Lower lobe of right lung (tissue), 2 donors: ENCODE data around the gene PXN. TPM values are rescaled to one million over a fixed set of nuclear protein-coding genes. Genes with fewer than 3 reads are reported as not detected.
"Not testable (repeated sequence)": the region's sequence is repeated elsewhere in the genome, so short reads cannot be mapped to it uniquely, and the experiment has no call there.

Source experiments
- ATAC-seq, 2 donors: fragments of 200-7000 bp; cut with Tn5 transposase; one replicate each; pipeline ENCODE4 v1.9.1; 2020 to 2022; ENCODE audit warnings: mild to moderate bottlenecking in 2 of 2, moderate library complexity in 2 of 2
- DNase-seq: peaks from one replicate; pipeline ENCODE4 v3.0.0-alpha.2; 2020
- H3K27ac ChIP-seq: fragments of 200-600 bp; one replicate; pipeline ENCODE4 v1.8.0; 2022
- H3K27me3 ChIP-seq: fragments of 200-600 bp; one replicate; pipeline ENCODE4 v1.8.0; 2022; ENCODE audit warnings: low read depth
- H3K36me3 ChIP-seq: fragments of 200-600 bp; one replicate; pipeline ENCODE4 v1.8.0; 2022; ENCODE audit warnings: mild to moderate bottlenecking
- H3K4me1 ChIP-seq: fragments of 200-600 bp; one replicate; pipeline ENCODE4 v1.8.0; 2022
- H3K4me3 ChIP-seq: fragments of 200-600 bp; one replicate; pipeline ENCODE4 v1.8.0; 2022; ENCODE audit warnings: mild to moderate bottlenecking
- H3K9me3 ChIP-seq: fragments of 200-600 bp; one replicate; pipeline ENCODE4 v1.8.0; 2022
- intact Hi-C: fragments of 100-400 bp; cut with DNase I; formaldehyde crosslinking; loops from one replicate; pipeline ENCODE4 v1.11.0; 2022
- total RNA-seq: library from RNA; stranded (reverse); fragmentation: NEBNext Ultra II Directional; extraction: Animal tissue kit (Norgen Biotek cat#: 25700); gene quantifications from one replicate; pipeline ENCODE4 v1.2.1, GENCODE V29; 2021
- TF ChIP-seq, protein P1 (sequence below): fragments of 200-600 bp; IDR thresholded peaks from one replicate; pipeline ENCODE4 v1.8.0; 2022; ENCODE audit warnings: antibody characterized with exemption, mild to moderate bottlenecking
- donor health status: DM: no; HTN: yes; CAD: no; lungs with severe emphysema.

PXN gene
- total RNA-seq, 1 donor from 2014 or later: 105 TPM

DNA sequence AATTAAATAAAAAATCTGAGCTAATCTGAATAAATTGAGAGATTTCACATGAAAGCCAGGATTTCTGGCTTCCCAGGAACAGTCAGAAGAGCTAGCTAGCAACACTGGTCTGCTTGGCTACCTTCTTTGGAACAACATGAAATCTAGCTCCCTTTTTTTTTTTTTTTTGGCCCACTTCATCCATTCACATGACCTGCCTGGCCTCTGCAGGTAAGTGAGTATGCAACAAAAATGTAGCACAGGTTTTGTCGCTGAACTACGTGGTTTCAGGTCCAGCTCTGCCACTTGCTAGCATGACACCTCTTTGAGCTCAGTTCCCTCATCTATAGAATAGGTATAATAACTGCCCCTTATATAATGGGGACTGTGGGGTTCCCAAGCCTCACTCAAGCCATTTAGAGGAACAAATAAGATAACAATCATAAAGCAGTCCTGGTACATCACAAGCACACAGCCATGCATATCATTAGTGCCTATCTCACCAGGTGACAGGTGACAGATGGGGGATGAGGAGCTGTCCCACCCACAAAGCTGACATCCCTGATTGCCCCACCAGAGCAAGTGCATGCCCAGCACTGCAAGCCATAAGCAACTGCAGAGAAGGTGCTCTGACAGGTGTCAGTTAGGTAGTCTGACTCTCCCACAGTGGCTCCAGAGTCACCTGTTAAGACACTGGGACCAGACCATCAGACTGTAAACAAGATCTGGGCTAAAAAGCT is 25.6 kb downstream of the PXN start:
- Histone ChIP-seq H3K9me3 (no peaks in the 10 kb centered on the region), H3K36me3 (peaks cover 8% of the 10 kb centered on the region), H3K27me3 (no peaks in the 10 kb centered on the region), H3K4me3 (no peak overlapping the region), H3K27ac (peak overlapping the region; percentile 88), H3K4me1 (peaks cover 96% of the 10 kb centered on the region)
- no peak for DNase-seq
- intact Hi-C loops: no loop called here
- ATAC-seq: no peak
- TF ChIP-seq, protein P1, sequence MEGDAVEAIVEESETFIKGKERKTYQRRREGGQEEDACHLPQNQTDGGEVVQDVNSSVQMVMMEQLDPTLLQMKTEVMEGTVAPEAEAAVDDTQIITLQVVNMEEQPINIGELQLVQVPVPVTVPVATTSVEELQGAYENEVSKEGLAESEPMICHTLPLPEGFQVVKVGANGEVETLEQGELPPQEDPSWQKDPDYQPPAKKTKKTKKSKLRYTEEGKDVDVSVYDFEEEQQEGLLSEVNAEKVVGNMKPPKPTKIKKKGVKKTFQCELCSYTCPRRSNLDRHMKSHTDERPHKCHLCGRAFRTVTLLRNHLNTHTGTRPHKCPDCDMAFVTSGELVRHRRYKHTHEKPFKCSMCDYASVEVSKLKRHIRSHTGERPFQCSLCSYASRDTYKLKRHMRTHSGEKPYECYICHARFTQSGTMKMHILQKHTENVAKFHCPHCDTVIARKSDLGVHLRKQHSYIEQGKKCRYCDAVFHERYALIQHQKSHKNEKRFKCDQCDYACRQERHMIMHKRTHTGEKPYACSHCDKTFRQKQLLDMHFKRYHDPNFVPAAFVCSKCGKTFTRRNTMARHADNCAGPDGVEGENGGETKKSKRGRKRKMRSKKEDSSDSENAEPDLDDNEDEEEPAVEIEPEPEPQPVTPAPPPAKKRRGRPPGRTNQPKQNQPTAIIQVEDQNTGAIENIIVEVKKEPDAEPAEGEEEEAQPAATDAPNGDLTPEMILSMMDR: no peak

- no peaks in the 10 kb centered on the region for H3K27me3 ChIP-seq
- intact Hi-C loops: no loop called here
- H3K4me3 ChIP-seq: no peak overlapping the region
- peaks cover 8% of the 10 kb centered on the region for H3K36me3 ChIP-seq
- DNase-seq (no peak), ATAC-seq (no peak)
- TF ChIP-seq, protein P1: no peak
- H3K27ac ChIP-seq: peak overlapping the region; percentile 88
- no peaks in the 10 kb centered on the region for H3K9me3 ChIP-seq
- peaks cover 100% of the 10 kb centered on the region for H3K4me1 ChIP-seq
Measured at GRCh38 chr12:120238839-120239445, 26.6 kb downstream of the PXN start.

DNA sequence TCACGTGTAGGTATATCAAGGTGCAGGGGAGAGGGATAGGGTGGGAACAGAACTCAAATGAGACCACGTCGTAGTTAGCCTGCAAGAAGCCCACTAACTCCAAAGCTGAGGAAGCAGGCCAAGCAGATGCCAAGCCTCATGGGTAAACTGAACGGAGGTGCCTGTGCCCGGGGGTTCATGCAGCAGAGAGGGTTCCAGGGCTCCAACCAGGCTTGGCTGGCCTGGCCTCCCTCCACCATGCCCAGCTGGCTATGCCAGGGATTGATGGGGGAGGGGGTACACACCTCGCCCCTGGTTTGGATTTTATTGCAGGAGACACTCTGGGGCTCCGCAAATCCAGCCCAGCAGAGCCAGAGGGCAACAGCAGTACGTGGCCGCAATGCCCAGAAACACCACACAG is 27.3 kb downstream of the PXN start:
- peak overlapping the region; percentile 88 for H3K27ac ChIP-seq

DNA sequence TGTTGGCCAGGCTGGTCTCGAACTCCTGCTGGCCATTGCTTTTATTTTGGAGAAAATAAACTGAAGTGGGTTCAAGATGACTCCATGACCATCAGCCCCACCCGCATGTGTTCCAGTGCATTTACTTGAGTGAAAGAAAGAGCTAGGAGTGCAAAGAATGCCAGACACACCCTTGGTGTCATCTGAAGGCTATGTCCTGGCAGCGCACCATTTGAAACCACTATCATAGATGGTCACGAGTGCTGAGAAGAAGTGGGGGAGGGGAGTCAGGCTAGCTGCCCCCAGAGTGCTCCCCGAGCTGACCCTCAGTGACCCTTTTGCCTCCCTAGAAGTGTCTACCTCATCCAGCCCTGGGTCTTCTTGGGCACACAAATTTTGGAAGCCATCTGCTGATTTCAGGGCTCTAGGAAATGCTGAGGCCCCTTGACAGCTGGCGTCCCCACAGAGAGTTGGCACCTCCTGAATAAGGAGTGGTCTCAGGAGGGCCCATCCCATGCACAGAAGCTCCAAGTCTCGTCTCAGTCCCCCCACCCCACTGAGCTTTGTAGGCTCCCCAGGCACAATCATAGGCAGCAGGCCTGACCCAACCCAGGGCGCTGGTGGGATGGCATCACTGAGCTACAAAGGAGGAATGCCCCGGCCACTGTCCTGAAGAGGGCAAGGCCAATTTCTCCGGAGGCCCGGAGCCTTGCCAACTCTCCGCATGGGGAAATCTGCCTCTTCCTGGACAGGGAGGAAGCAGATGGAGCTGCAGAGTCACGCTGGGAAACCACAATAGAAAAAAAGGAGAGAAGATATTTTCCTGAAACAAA is 28.0 kb downstream of the PXN start:
- Histone ChIP-seq H3K9me3 (no peaks in the 10 kb centered on the region), H3K4me1 (peaks cover 99% of the 10 kb centered on the region), H3K4me3 (no peak overlapping the region), H3K27ac (peak overlapping the region; percentile 88), H3K27me3 (no peaks in the 10 kb centered on the region), H3K36me3 (peaks cover 8% of the 10 kb centered on the region)
- DNase-seq (peak; percentile 73), ATAC-seq (peak; percentile 23 to 31)
- TF ChIP-seq, protein P1: no peak
- intact Hi-C loops: no loop called here

More for the DNA sequence above, 27.3 kb downstream of the PXN start:
- DNase-seq: no peak
- Histone ChIP-seq H3K36me3 (peaks cover 8% of the 10 kb centered on the region), H3K4me1 (peaks cover 100% of the 10 kb centered on the region), H3K4me3 (no peak overlapping the region), H3K27me3 (no peaks in the 10 kb centered on the region), H3K9me3 (no peaks in the 10 kb centered on the region)
- TF ChIP-seq, protein P1: no peak
- ATAC-seq: no peak
- intact Hi-C loops: no loop called here

DNA sequence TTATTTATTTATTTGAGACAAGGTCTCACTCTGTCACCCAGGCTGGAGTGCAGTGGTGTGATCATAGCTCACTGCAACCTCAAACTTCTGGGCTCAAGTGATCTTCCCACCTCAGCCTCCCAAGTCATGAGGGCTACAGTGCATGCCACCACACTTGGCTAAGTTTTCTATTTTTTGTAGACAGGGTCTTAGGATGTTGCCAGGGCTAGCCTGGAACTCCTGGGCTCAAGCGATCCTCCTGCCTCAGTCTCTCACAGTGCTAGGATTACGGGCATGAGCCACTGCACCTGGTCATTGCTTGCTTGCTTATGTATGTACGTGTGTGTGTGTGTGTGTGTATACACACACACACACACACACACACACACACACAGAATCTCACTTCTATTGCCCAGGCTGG is 28.7 kb downstream of the PXN start:
- DNase-seq, ATAC-seq, intact Hi-C loops, H3K27me3 ChIP-seq, H3K9me3 ChIP-seq, H3K4me3 ChIP-seq, H3K36me3 ChIP-seq: not testable (repeated sequence)
- Histone ChIP-seq H3K27ac (peak overlapping the region; percentile 88), H3K4me1 (peaks cover 99% of the 10 kb centered on the region)
